Esophagus muscularis mucosa (tissue), 4 donors: ENCODE data around the gene ADAMTS6. TPM values are rescaled to one million over a fixed set of nuclear protein-coding genes. Genes with fewer than 3 reads are reported as not detected.

Experiments
- DNase-seq: peaks from one replicate; pipeline ENCODE4 v3.0.0-alpha.2; 2017; ENCODE audit errors: extremely low spot score
- H3K27ac ChIP-seq, 4 donors: fragments of 200-600 bp; sonication (generic); replicated peaks in 1 of 4; 1 replicate in 3 of 4; 2 replicates in 1 of 4; pipeline ENCODE4 v1.5.1; 2016 to 2019; ENCODE audit warnings: mild to moderate bottlenecking in 1 of 4
- H3K27me3 ChIP-seq, 4 donors: fragments of 200-600 bp; sonication (generic); one replicate each; pipeline versions ENCODE4 v1.5.1 to v1.6.0; 2016 to 2019
- H3K36me3 ChIP-seq, 4 donors: fragments of 200-600 bp; sonication (generic); one replicate each; pipeline ENCODE4 v1.5.1; 2016 to 2019
- H3K4me1 ChIP-seq, 4 donors: fragments of 200-600 bp; sonication (generic); one replicate each; pipeline ENCODE4 v1.5.1; 2016 to 2019
- H3K4me3 ChIP-seq, 4 donors: fragments of 200-600 bp; sonication (generic); 1 replicate in 2 of 4; 2 replicates in 2 of 4; pipeline ENCODE4 v1.5.1; 2016 to 2019; ENCODE audit warnings: mild to moderate bottlenecking in 4 of 4, moderate library complexity in 1 of 4
- H3K9me3 ChIP-seq, 4 donors: fragments of 200-600 bp; sonication (generic); 1 replicate in 3 of 4; 2 replicates in 1 of 4; pipeline ENCODE4 v1.5.1; 2016 to 2019
- EP300 ChIP-seq: sonication (generic); formaldehyde crosslinking; IDR thresholded peaks from one replicate; pipeline ENCODE4 v1.6.1; 2017; ENCODE audit warnings: antibody characterized with exemption
- POLR2A ChIP-seq: fragments of 450-650 bp; IDR thresholded peaks from one replicate; pipeline ENCODE4 v1.6.1; 2017; ENCODE audit warnings: antibody characterized with exemption, moderate library complexity, mild to moderate bottlenecking, low read depth
- POLR2AphosphoS5 ChIP-seq, 2 donors: sonication (generic); formaldehyde crosslinking; IDR thresholded peaks; one replicate each; pipeline ENCODE4 v1.6.1; 2017; ENCODE audit warnings: antibody characterized with exemption in 2 of 2
- WGBS: methylation state at CpG from one replicate; pipeline ENCODE4 v1.1.5; 2018; 5-methylcytosine and 5-hydroxymethylcytosine counted together
- intact Hi-C: fragments of 100-400 bp; cut with DNase I; formaldehyde crosslinking; loops from one replicate; pipeline ENCODE4 v1.15.1; 2023
- total RNA-seq, 4 donors: library from RNA; depleted of rRNA; stranded (reverse); fragments of >200 nt; gene quantifications; one replicate each; pipeline versions ENCODE4 v1.1.0 to v1.2.1, GENCODE V29; 2016
- TF ChIP-seq, protein P1 (sequence below), 3 experiments: fragments of 200-600 bp in 2 of 3; fragments of 450-650 bp in 1 of 3; sonication (generic) in 2 of 3; IDR thresholded peaks; one replicate each; pipeline ENCODE4 v1.5.1; 2017 to 2019; ENCODE audit warnings: antibody characterized with exemption in 3 of 3, mild to moderate bottlenecking in 2 of 3, moderate library complexity in 1 of 3

Gene ADAMTS6
- total RNA-seq, 4 donors from 2014 or later: 1.4 to 4.2 (median 2.7) TPM

- no peak overlapping the region for H3K27ac ChIP-seq
- no peaks in the 10 kb centered on the region for H3K27me3 ChIP-seq
- intact Hi-C loops: no loop called here
- no peak for TF ChIP-seq EP300
- DNase-seq: no peak
- no peaks in the 10 kb centered on the region for H3K36me3 ChIP-seq
- no peaks in the 10 kb centered on the region for H3K4me1 ChIP-seq
- H3K4me3 ChIP-seq: no peak overlapping the region
- peaks cover 0 to 11% (median 9%) of the 10 kb centered on the region in 4 donors for H3K9me3 ChIP-seq
- WGBS: 98% methylated on average over 2 of the region's 2 CpGs
Observed at GRCh38 chr5:65412842-65413241, 68.9 kb downstream of the ADAMTS6 start.

- Histone ChIP-seq H3K4me1 (no peaks in the 10 kb centered on the region), H3K4me3 (no peak overlapping the region), H3K27me3 (no peaks in the 10 kb centered on the region), H3K27ac (no peak overlapping the region), H3K9me3 (no peaks in the 10 kb centered on the region), H3K36me3 (no peaks in the 10 kb centered on the region)
- TF ChIP-seq POLR2AphosphoS5 (IDR thresholded peaks at IDR 0.05): no peak
- TF ChIP-seq, protein P1, sequence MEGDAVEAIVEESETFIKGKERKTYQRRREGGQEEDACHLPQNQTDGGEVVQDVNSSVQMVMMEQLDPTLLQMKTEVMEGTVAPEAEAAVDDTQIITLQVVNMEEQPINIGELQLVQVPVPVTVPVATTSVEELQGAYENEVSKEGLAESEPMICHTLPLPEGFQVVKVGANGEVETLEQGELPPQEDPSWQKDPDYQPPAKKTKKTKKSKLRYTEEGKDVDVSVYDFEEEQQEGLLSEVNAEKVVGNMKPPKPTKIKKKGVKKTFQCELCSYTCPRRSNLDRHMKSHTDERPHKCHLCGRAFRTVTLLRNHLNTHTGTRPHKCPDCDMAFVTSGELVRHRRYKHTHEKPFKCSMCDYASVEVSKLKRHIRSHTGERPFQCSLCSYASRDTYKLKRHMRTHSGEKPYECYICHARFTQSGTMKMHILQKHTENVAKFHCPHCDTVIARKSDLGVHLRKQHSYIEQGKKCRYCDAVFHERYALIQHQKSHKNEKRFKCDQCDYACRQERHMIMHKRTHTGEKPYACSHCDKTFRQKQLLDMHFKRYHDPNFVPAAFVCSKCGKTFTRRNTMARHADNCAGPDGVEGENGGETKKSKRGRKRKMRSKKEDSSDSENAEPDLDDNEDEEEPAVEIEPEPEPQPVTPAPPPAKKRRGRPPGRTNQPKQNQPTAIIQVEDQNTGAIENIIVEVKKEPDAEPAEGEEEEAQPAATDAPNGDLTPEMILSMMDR (IDR thresholded peaks at IDR 0.05): no peak
- no peak for TF ChIP-seq POLR2A
- no peak for TF ChIP-seq EP300
- DNase-seq: no peak
- intact Hi-C loops: no loop called here
- 95% methylated on average over 2 of the region's 2 CpGs for WGBS
Observed at GRCh38 chr5:65411356-65411755, 70.4 kb downstream of the ADAMTS6 start.

GRCh38 chr5:65395526-65396155 is 86.1 kb downstream of the ADAMTS6 start:
- DNase-seq: no peak
- H3K4me3 ChIP-seq: no peak overlapping the region
- H3K4me1 ChIP-seq: peaks cover 0 to 12% (median 9%) of the 10 kb centered on the region in 4 donors
- 80% methylated on average over 2 of the region's 2 CpGs for WGBS
- no peaks in the 10 kb centered on the region for H3K36me3 ChIP-seq
- H3K9me3 ChIP-seq: no peaks in the 10 kb centered on the region
- no peak overlapping the region for H3K27ac ChIP-seq
- no peaks in the 10 kb centered on the region for H3K27me3 ChIP-seq
- intact Hi-C loops: no loop called here
- TF ChIP-seq POLR2A: no peak
- TF ChIP-seq POLR2AphosphoS5 (IDR thresholded peaks at IDR 0.05): no peak
- TF ChIP-seq, protein P1 (IDR thresholded peaks at IDR 0.05): no peak
- no peak for TF ChIP-seq EP300

GRCh38 chr5:65394087-65394486 is 87.6 kb downstream of the ADAMTS6 start:
- H3K36me3 ChIP-seq: no peaks in the 10 kb centered on the region
- 75% methylated on average over 2 of the region's 2 CpGs for whole genome bisulfite sequencing

DNA sequence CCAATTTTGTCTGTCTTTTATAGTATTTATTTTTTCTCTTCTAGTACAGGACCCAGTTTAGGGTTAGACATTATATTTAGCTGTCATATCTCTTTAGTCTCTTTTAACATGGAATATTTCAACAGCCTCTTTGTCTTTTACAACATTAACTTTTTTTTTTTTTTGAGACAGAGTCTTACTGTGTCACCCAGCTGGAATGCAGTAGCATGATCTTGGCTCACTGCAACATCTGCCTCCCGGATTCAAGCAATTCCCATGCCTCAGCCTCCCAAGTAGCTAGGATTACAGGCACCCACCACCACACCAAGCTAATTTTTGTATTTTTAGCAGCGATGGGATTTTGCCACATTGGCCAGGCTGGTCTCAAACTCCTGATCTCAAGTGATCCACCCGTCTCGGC is 90.1 kb downstream of the ADAMTS6 start:
- Histone ChIP-seq H3K36me3 (no peaks in the 10 kb centered on the region), H3K4me3 (no peak overlapping the region), H3K4me1 (peaks cover 0 to 12% (median 9%) of the 10 kb centered on the region in 4 donors), H3K27ac (no peak overlapping the region), H3K27me3 (no peaks in the 10 kb centered on the region), H3K9me3 (no peaks in the 10 kb centered on the region)
- WGBS: 95% methylated on average over 4 of the region's 4 CpGs
- DNase-seq: no peak
- TF ChIP-seq POLR2A: no peak
- TF ChIP-seq EP300: no peak
- TF ChIP-seq, protein P1 (IDR thresholded peaks at IDR 0.05): no peak
- no peak for TF ChIP-seq POLR2AphosphoS5 (IDR thresholded peaks at IDR 0.05)
- intact Hi-C loops: no loop called here

More at GRCh38 chr5:65394087-65394486, 87.6 kb downstream of the ADAMTS6 start:
- peaks cover 0 to 12% (median 9%) of the 10 kb centered on the region in 4 donors for H3K4me1 ChIP-seq
- no peaks in the 10 kb centered on the region for H3K27me3 ChIP-seq
- H3K4me3 ChIP-seq: no peak overlapping the region
- DNase-seq: no peak
- TF ChIP-seq, protein P1 (IDR thresholded peaks at IDR 0.05): no peak
- no peaks in the 10 kb centered on the region for H3K9me3 ChIP-seq
- H3K27ac ChIP-seq: no peak overlapping the region
- intact Hi-C loops: no loop called here
